Lower lobe of right lung (tissue), 2 donors: Measurements from ENCODE around the gene WSCD1. TPM values are rescaled to one million over a fixed set of nuclear protein-coding genes. Genes with fewer than 3 reads are reported as not detected.

Source experiments
- ATAC-seq, 2 donors: fragments of 200-7000 bp; cut with Tn5 transposase; one replicate each; pipeline ENCODE4 v1.9.1; 2020 to 2022; ENCODE audit warnings: mild to moderate bottlenecking in 2 of 2, moderate library complexity in 2 of 2
- DNase-seq: peaks from one replicate; pipeline ENCODE4 v3.0.0-alpha.2; 2020
- H3K27ac ChIP-seq: fragments of 200-600 bp; one replicate; pipeline ENCODE4 v1.8.0; 2022
- H3K27me3 ChIP-seq: fragments of 200-600 bp; one replicate; pipeline ENCODE4 v1.8.0; 2022; ENCODE audit warnings: low read depth
- H3K36me3 ChIP-seq: fragments of 200-600 bp; one replicate; pipeline ENCODE4 v1.8.0; 2022; ENCODE audit warnings: mild to moderate bottlenecking
- H3K4me1 ChIP-seq: fragments of 200-600 bp; one replicate; pipeline ENCODE4 v1.8.0; 2022
- H3K4me3 ChIP-seq: fragments of 200-600 bp; one replicate; pipeline ENCODE4 v1.8.0; 2022; ENCODE audit warnings: mild to moderate bottlenecking
- H3K9me3 ChIP-seq: fragments of 200-600 bp; one replicate; pipeline ENCODE4 v1.8.0; 2022
- CTCF ChIP-seq: fragments of 200-600 bp; IDR thresholded peaks from one replicate; pipeline ENCODE4 v1.8.0; 2022; ENCODE audit warnings: antibody characterized with exemption, mild to moderate bottlenecking
- intact Hi-C: fragments of 100-400 bp; cut with DNase I; formaldehyde crosslinking; loops from one replicate; pipeline ENCODE4 v1.11.0; 2022
- total RNA-seq: library from RNA; stranded (reverse); fragmentation: NEBNext Ultra II Directional; extraction: Animal tissue kit (Norgen Biotek cat#: 25700); gene quantifications from one replicate; pipeline ENCODE4 v1.2.1, GENCODE V29; 2021
- donor health status: DM: no; HTN: yes; CAD: no; lungs with severe emphysema.

Gene WSCD1
- total RNA-seq, 1 donor from 2014 or later, result 3.6 TPM

- no peak for TF ChIP-seq CTCF
- DNase-seq (no peak), ATAC-seq (no peak)
- Histone ChIP-seq H3K36me3 (no peaks in the 10 kb centered on the region), H3K4me1 (no peaks in the 10 kb centered on the region), H3K27ac (no peak overlapping the region), H3K9me3 (no peaks in the 10 kb centered on the region), H3K4me3 (no peak overlapping the region), H3K27me3 (no peaks in the 10 kb centered on the region)
- intact Hi-C loops, result no loop called here
These were observed 65.8 kb downstream of the WSCD1 start for GRCh38 chr17:6135996-6136395.

- Histone ChIP-seq H3K4me1 (no peaks in the 10 kb centered on the region), H3K9me3 (no peaks in the 10 kb centered on the region), H3K27me3 (no peaks in the 10 kb centered on the region), H3K27ac (no peak overlapping the region), H3K36me3 (no peaks in the 10 kb centered on the region), H3K4me3 (no peak overlapping the region)
- intact Hi-C loops, result no loop called here
- ATAC-seq (no peak), DNase-seq (no peak)
- no peak for TF ChIP-seq CTCF
These were observed 67.7 kb downstream of the WSCD1 start for GRCh38 chr17:6137716-6138502.

- no peaks in the 10 kb centered on the region for H3K4me1 ChIP-seq
- no peak for TF ChIP-seq CTCF
- H3K36me3 ChIP-seq, result no peaks in the 10 kb centered on the region
- ATAC-seq (no peak), DNase-seq (no peak)
- H3K27ac ChIP-seq, result no peak overlapping the region
- no peak overlapping the region for H3K4me3 ChIP-seq
- no peaks in the 10 kb centered on the region for H3K27me3 ChIP-seq
- H3K9me3 ChIP-seq, result no peaks in the 10 kb centered on the region
- intact Hi-C loops, result no loop called here
These were observed 68.7 kb downstream of the WSCD1 start for GRCh38 chr17:6138761-6139446.

GRCh38 chr17:6139447-6139832 lies 69.3 kb downstream of the WSCD1 start:
- no peak overlapping the region for H3K27ac ChIP-seq
- H3K36me3 ChIP-seq, result no peaks in the 10 kb centered on the region
- H3K4me1 ChIP-seq, result no peaks in the 10 kb centered on the region
- no peak overlapping the region for H3K4me3 ChIP-seq
- DNase-seq, result no peak
- H3K9me3 ChIP-seq, result no peaks in the 10 kb centered on the region
- intact Hi-C loops, result no loop called here
- no peak for TF ChIP-seq CTCF
- no peak for ATAC-seq
- H3K27me3 ChIP-seq, result no peaks in the 10 kb centered on the region

- Histone ChIP-seq H3K27ac (no peak overlapping the region), H3K36me3 (no peaks in the 10 kb centered on the region), H3K4me1 (no peaks in the 10 kb centered on the region), H3K9me3 (no peaks in the 10 kb centered on the region), H3K4me3 (no peak overlapping the region), H3K27me3 (no peaks in the 10 kb centered on the region)
- DNase-seq (no peak), ATAC-seq (no peak)
- no peak for TF ChIP-seq CTCF
- intact Hi-C loops, result no loop called here
These were observed 70.0 kb downstream of the WSCD1 start for GRCh38 chr17:6140188-6140587.
